ENCODE data around the gene SPEG. TPM values are rescaled to one million over a fixed set of nuclear protein-coding genes. Genes with fewer than 3 reads are reported as not detected.

The SPEG gene
- total RNA-seq, 1 donor from 2014 or later = under 0.01 TPM

DNA sequence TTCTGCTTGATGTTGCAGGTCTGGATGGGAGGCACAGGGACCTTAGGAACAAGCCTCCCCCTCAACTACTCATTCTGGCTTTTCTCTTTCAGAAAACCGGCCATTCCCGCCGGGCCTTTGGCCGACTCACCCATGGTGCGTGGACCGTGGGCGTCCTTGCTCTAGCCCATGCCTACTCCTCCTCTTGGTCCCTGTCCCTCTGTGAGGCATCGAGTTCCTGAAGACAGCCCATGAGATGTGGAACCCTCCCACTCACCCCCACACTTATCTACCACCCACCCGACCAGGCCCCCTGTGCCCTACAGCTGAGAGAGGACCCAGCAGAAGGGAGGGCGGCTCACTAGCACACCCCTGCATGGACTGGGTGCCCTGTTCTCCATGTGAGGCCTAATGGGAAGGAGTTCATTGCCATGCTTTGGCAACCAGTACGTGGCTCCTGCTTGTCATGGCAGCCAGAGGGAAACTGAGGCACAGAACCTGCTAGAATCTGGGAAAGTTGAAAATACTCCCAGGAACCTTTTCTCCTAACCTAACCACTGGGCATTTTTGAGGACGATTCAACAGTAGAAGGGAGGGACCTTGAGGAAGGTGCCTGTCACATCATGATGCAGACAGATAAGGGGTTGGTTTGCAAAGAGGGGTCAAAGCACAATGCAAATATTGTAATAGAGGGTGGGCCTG, 8.5 kb downstream of the SPEG start:
- DNase-seq (ENCODE audit: low read depth in 2 of 2) = no peak

DNA sequence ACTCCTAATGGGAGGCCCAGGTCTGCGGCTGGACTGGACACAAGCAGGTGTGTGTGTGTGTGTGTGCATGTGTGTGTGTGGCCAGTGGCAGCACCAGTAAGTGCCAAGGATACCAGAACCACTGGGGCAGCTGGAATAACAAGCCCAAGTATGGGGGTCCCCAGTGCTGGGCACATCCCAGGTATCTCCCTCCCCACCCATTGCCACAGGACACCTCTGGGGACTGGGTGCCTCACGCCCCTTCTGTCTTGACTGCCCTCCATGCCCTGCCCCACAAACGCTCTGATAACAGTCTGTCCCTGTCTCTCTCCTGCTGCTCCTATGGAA, 9.0 kb downstream of the SPEG start:
- no peak for DNase-seq (ENCODE audit: low read depth in 2 of 2)

DNA sequence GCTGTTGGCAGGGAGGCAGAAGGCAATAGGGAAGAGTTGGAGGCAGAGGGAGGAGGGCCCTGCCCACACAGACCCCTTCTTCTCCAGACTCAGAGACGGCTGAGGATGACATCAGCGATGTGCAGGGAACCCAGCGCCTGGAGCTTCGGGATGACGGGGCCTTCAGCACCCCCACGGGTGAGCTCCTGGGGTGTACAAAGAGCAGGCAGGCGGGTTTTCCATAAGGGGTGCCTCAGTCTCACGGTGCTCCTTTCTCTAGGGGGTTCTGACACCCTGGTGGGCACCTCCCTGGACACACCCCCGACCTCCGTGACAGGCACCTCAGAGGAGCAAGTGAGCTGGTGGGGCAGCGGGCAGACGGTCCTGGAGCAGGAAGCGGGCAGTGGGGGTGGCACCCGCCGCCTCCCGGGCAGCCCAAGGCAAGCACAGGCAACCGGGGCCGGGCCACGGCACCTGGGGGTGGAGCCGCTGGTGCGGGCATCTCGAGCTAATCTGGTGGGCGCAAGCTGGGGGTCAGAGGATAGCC, 10.0 kb downstream of the SPEG start:
- DNase-seq (ENCODE audit: low read depth in 2 of 2) = no peak

DNA sequence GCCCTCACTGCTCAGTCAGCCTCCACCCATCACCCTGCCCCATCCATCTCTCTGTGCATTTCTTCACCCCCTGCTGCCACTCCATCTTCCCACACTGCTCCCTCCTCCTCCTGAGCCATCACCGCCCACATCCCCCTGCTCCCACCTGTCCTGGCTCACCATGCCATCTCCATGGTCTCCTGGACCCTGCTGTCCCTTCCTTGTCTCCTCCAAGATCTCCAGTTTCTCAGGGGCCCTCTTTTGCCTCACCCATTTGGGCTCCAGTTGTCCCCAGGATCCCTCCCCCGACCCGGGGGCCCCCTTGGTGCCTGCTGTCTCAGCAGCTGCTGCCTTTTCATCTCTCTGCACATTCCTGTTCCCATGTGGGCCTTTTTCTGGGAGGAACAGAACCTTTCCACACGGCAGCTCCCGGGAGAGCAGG, 10.6 kb downstream of the SPEG start:
- no peak for DNase-seq (ENCODE audit: low read depth in 2 of 2)

DNA sequence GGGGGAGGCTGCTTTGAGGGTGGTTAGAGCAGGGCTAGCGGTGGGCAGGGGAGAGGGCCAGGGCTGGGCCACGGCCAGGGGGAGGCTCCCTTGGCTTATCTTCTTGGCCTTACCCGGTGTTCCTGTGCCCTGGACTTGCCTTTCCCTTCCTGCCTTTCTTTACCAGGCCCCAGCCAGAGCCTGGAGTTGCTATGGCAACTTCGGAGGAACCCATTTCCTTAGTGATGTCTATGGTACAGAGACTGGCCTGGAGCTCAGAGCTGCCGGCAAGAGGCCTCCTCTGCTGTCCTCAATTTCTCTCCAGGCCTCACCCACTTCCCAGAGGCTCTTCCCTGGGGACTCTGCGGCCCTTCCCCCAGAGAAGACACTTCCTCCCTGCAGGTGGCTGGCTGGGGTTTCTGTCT, 11.5 kb downstream of the SPEG start:
- DNase-seq (ENCODE audit: low read depth in 2 of 2) = peak; percentile 24 to 47

DNA sequence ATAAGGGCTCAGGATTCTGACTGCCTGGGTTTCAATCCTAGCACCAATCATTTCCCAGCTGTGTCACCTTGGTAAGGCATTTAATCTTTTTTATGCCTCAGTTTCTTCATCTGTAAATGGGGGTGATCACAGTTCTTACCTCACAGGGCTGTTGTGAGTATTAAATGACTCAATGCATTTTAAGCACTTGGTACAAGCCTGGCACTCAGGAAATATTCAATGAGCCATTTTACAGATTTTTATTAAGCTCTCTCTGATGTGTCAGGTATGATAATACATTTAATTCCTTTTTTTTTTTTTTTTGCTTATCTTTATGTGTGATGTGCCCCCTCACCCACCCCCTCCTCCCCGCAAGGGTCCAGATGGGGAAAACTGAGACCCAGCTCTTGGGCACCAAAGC, 12.0 kb downstream of the SPEG start:
- DNase-seq (ENCODE audit: low read depth in 2 of 2) = no peak

DNA sequence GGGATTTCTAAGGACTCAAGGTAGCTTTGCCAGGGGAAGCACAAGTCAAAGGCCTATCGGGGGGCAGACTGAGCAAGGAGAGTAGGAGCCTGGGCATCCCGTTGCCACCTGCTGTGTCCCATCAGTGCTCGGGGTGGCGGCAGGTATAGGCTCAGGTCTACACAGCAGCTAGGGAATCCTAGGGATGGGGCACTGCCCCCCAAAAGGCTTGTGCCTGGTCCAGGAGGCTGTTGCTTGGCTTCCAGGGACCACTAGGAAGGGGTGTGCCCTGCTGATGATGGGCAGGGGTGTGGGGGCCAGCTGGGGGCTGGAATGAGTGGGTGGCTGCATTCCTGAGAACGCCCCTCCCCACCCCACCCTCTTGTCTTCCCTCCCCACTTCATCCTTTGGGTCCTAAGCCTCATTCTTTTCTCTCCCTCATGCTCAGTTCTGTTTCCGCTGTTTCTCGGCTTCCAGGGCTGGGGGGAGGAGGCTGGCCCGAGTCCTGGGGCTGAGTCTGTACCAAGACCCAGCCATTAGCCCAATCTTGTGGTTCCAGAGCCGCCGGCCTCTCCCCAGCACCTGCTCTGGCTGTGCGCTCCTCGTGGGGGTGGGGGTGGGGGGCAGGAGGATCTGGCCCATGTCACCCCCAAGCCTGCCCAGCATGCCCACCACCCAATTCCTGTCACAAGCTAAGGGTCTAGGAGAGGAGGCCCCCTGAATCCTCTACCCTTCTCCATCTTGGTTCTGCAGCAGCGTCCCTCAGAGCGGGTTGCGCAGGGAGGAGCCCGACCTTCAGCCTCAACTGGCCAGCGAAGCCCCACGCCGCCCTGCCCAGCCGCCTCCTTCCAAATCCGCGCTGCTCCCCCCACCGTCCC, 12.8 kb downstream of the SPEG start:
- no peak for DNase-seq (ENCODE audit: low read depth in 2 of 2)

DNA sequence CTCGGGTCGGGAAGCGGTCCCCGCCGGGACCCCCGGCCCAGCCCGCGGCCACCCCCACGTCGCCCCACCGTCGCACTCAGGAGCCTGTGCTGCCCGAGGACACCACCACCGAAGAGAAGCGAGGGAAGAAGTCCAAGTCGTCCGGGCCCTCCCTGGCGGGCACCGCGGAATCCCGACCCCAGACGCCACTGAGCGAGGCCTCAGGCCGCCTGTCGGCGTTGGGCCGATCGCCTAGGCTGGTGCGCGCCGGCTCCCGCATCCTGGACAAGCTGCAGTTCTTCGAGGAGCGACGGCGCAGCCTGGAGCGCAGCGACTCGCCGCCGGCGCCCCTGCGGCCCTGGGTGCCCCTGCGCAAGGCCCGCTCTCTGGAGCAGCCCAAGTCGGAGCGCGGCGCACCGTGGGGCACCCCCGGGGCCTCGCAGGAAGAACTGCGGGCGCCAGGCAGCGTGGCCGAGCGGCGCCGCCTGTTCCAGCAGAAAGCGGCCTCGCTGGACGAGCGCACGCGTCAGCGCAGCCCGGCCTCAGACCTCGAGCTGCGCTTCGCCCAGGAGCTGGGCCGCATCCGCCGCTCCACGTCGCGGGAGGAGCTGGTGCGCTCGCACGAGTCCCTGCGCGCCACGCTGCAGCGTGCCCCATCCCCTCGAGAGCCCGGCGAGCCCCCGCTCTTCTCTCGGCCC, 13.6 kb downstream of the SPEG start:
- DNase-seq (ENCODE audit: low read depth in 2 of 2) = peak; percentile 16 to 19

DNA sequence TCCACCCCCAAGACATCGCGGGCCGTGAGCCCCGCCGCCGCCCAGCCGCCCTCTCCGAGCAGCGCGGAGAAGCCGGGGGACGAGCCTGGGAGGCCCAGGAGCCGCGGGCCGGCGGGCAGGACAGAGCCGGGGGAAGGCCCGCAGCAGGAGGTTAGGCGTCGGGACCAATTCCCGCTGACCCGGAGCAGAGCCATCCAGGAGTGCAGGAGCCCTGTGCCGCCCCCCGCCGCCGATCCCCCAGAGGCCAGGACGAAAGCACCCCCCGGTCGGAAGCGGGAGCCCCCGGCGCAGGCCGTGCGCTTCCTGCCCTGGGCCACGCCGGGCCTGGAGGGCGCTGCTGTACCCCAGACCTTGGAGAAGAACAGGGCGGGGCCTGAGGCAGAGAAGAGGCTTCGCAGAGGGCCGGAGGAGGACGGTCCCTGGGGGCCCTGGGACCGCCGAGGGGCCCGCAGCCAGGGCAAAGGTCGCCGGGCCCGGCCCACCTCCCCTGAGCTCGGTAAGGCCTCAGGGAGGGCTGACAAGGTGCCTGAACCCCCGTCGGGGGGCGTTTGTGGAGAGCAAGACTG, 14.2 kb downstream of the SPEG start:
- DNase-seq (ENCODE audit: low read depth in 2 of 2) = no peak

DNA sequence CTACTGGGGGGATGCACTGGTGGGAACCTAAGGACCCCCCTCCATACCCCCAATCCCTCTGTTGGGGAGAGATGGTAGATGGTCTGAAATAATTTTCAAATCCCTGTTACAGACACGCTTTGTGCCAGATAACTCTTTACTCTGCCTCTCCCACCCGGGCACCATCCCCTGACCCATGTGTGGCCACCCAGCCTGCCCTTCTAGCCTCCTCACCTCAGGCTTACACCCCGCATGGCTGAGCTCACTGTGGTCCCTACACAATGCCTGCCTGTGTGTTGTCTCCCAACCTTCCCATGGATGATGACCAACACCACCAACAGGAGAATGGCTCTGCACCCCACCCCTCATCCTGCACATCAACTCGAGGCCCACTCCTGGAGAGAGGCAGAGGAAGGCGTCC, 15.0 kb downstream of the SPEG start:
- DNase-seq (ENCODE audit: low read depth in 2 of 2) = no peak

DNA sequence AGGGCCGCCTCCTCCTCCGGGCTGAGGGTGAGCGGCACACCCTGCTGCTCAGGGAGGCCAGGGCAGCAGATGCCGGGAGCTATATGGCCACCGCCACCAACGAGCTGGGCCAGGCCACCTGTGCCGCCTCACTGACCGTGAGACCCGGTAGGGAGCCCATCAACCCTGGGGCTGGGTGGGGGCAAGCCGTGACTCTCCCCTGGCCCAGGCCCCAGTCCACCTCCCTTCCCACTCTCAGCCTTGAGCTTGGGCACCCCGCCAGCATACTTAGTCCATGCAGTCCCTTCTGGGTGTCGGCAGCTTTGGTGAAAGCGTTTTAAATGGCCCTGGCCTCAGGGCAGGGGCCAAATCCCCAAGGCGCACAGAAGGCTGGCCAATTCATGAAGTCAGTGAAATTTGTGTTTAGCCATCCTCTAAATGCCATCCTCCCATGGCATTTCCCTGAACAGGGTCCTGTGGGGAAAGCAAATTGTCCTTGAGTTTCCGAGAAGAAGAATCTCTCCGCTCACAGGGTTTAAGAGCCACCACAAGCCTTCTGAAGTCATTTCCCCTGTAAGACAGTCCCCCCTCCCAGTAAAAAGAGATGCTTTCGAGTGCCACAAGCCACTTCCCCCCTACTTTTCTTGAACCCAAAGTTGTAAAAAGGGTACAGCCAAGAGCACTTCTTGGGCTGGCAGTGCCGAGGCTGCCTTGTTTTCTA, 17.2 kb downstream of the SPEG start:
- no peak for DNase-seq (ENCODE audit: low read depth in 2 of 2)

DNA sequence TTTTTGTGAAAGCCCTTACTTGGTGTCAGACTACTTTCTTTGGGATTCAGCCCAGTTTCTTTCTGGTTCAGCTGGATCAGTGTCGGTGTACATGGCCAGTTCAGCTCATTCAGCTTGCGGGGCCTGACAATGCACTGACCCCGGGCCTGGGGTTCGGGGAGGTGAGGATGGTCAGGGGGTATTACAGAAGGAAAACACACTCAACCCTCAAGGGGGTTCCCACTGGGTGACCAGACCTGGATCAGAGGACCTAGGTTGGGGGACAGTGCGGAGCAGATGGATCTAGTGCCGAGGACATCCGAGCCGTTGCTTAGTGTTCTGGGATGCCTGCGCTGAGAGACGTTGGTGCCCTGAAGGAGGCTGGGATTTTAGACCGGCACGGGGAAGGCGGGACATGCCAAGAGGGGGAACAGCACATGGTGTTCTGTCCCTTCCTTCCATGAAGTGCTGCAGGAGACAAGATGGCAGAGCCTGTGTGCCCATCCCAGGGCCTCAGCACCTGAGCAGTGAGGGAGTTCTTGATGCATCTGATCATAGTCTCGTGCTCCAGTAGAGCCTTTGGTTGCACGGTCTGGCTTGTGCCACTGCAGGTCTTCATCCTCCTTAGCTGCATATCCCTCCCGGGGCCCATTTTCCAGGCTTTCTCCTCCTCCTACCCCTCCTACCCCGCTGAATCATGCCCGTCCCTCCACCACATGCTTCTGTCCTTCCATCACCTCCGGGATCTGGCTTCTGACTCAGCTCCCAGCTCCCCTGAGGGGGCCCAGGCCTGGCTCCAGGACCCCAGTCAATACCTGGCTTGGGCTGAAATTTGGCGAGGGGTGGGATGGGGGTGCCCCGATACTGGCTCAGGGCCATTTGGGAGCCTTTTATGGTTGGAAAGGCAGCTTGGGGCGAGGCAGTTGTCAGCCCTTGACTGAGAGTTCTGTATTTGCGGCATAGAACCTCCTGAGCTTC, 18.0 kb downstream of the SPEG start:
- peak in 1 of 2 donors; percentile 40 for DNase-seq (ENCODE audit: low read depth in 2 of 2)

DNA sequence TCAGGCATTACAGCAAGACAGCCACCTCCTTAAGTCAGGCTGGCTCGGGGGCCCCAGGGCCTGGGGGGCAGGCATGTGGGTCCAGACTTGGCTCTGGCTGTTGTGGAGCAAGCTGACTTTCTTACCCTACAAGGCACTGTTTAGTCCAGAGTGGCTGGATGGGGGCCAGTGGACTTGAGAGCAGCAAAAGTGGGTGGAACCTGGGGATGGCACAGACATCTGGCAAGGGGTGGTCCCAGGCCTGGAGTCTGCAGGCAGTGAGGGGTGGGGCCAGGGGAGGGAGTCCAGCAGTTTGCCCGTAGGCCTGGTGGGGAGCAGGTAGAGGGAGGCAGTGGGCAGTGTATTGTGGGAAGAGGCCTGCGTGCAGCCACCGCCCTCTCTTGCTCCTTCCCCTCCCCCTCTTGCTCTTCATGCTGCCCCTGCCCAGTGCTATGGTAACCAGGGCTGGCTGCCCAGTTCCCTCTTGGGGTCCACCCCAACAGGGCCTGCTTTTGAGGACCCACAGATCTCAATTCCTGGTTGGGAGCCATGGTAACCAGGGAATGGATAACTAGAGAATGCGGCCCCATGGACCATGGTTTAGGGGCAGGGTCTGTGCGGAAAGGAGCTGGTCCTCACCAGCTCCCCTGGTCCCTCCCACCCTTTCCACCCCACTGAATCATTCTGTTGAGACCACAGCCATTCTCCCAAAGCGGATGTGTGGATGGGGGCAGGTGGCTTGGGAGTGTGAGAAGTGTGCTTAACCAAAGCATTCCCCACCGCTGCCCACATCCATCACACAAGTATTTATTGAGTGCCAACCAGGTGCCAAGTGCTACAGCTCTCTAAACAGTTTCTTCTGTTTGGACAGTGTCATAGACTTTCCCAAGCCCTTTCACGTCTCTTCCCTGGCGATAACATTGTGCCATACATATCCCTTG, 19.3 kb downstream of the SPEG start:
- no peak for DNase-seq (ENCODE audit: low read depth in 2 of 2)

DNA sequence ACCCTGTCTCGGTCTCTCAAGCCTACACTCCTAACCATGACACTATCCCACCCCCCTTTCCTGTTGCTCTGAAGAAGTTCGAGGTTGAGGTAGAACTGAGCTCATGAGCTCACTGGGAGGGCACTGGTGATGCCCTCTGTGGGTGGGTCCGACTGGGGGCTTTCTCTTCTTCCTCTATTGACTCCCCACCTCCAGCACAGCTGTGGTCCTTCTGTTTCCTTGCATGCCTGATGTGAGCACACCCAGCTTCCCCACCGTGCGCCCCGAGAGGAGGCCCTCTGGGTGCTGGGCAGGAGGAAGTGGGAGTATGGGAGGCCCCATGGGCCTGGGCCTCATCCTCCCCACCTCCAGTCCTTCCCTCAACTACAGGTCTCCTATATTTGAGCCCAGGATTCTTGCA, 20.9 kb downstream of the SPEG start:
- DNase-seq (ENCODE audit: low read depth in 2 of 2) = no peak

DNA sequence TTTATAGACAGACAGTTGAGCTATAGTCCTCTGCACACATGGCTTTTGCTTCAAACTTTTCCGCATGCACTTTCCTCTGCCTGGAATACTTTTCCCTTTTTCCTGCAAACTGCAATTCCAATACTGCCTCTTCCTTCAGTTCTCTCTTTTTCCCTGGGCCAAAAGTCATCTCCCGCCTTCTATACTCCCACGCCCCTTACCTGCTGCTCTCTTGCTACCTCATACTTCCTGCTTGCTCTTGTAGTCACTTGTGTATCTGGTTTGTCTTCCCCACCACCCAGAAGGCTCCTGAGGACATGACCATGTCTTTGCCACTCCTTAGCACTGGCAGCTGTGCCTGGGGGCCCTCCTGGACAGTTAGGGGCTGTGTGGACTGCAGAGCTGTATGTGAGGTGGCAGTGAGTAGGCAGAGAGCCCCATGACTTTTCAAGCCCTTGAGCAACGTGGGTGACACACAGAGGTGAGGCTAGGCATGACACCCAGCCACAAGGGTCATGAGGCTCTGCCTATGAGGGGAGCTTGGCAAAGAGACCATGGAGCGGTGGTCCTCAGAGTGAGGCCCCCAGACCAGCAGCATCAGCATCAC, 23.2 kb downstream of the SPEG start:
- DNase-seq (ENCODE audit: low read depth in 2 of 2) = no peak

DNA sequence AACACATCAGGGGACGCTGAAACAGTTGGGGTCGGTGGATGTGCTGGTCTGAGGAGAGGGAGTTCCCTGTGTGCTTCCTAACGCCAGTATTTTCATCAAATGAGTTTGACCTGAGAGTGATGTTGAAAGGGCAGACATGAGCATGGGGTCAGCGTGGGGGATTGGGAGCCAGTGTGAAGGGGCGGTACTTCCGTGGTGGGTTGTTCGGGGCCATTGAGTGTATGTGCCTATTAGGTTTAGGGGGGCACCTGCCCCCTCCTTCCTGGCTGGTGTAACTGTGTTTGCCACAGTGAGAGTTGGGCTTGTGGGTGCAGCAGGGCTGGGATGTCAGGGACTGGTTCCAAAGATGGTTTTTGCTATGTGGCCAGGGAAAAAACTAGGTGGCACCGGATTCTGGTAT, 24.4 kb downstream of the SPEG start:
- DNase-seq (ENCODE audit: low read depth in 2 of 2) = no peak

DNA sequence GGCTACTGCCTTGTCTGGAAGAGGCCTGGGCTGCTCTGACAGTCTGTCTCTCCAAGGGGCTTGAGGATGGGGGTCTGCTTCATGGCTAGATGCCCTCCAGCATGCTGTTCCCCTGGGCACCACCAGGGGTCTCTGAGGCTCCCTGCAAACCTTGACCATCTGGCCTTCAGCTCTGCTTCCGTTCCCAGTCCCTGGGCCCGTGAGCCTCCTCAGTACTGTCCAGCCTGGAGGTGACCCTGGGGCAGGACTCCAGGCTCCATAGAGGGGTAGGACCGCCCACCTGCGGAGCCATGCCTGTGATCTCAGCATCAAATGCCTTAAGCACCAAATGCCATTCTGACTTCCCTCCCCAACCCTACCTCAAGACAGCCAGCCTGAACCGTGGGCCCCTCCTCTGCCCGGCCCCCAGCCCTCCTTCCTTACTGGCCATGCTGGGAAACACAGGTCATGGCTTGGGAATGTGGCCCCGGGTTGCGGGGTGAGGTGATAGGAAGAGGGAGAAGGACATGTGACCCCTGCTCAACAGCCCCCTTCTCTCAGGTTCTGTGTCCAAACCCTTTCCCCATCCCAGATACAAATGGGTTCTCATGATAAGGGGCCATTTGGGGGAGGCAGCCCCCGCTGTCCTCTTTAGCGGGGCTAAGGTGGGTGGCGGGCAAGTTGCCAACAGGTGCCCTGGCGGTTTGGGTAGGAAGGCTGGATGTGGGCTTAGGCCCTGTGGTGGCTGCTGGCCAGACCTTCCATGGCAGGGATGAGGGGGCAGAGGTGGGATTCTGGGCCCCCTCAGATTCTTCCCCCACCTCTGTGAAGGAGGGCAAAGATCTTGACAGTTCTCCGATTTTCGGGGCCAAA, 25.0 kb downstream of the SPEG start:
- peak; percentile 49 to 58 for DNase-seq (ENCODE audit: low read depth in 2 of 2)

DNA sequence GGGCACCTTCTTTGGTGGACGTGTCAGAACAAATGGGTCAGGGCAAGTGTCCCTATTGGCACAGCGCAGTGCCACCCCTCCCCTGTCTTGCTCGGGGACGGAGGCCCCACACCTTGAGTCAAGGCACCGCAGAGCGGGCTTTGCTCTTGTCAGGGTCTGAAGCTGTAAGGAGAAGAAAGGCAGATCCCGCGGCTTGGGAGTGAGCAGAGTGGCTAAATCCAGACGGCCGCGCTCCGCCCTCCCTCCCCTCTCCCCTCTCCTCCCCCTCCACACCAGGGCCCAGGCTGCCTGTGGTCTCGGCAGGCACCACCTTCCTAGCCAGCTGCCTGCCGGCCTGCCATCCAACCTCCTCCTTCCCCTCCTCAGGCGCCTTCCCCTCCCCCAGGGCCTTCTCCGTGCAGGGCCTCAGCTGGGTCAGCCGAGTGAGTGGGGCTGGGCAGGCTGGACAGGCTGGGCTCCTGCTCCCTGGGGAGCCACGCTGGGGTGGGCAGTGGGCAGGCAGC, 25.8 kb downstream of the SPEG start:
- DNase-seq (ENCODE audit: low read depth in 2 of 2) = no peak
